ENCODE data around the gene TMEM63A. TPM values are rescaled to one million over a fixed set of nuclear protein-coding genes. Genes with fewer than 3 reads are reported as not detected.

Gene TMEM63A
- total and polyA plus RNA-seq, 2 donors (not counting 3 experiments of a cell fraction or from before 2014, with no cell fraction given) = 28.7 to 41.4 TPM

DNA sequence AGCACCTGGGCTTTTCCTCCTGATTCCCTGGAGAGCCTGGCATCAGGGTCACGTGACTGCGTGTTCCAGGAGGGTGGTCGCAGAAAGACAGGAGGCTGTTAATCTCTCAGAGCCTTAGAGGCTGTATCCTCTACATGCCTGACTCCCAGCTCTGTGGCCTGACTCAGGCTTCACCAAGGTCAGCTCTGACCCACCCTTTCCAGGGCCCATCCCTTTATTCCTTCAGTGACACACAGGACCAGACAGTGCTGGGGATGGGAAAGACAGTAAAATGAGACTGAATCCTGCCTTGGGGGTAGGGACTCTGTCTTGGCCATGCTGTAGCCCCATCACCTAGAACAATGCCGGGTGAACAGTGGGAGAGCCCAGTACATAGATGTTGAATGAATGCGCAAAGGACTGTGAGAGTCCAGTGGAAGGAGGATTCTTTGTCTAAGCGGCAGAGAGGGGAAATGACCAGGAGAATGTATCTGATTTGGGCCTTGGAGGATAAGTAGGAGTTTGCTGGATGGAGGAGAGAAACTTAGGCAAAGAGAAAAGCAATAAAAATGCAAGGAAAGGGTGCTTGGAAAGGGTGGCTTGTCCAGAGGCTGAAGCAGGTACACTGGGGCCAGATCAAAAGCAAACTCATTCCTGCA is 39.3 kb downstream of the TMEM63A start:
- ChIA-PET CTCF (interaction anchor here (1.3 kb wide), 1 partner anchor 368 kb away, joined by 5 read pairs; no protein-coding TSS in a partner anchor), POLR2A (no interaction called here)
- Histone ChIP-seq H3K79me2 (ENCODE audit: control insufficient read depth, insufficient read depth, low read length) (no peaks in the 10 kb centered on the region), H3K9me3 (replicated peaks; ENCODE audit: control insufficient read depth, insufficient read depth, low read length) (no peaks in the 10 kb centered on the region), H3K36me3 (ENCODE audit: control insufficient read depth in 2 of 2, extremely low read depth in 1 of 2, insufficient read depth in 2 of 2, low read length in 2 of 2) (peaks cover 0 to 9% of the 10 kb centered on the region in 2 experiments), H3K4me2 (ENCODE audit: insufficient read depth, low read length) (no peak overlapping the region), H3K27me3 (ENCODE audit: control insufficient read depth in 2 of 2, insufficient read depth in 2 of 2, low read length in 2 of 2) (no peaks in the 10 kb centered on the region), H3K9me1 (replicated peaks; ENCODE audit: control insufficient read depth, extremely low read depth, insufficient read depth, low read length) (no peaks in the 10 kb centered on the region), H3K27ac (ENCODE audit: insufficient read depth, low read depth, low read length) (no peak overlapping the region), H4K20me1 (replicated peaks; ENCODE audit: control insufficient read depth, extremely low read depth, insufficient read depth, low read length) (no peaks in the 10 kb centered on the region), H3K9ac (replicated peaks; ENCODE audit: extremely low read depth, insufficient read depth, low read length) (no peak overlapping the region), H3K4me3 (replicated peaks in 1 of 3; ENCODE audit: insufficient read depth in 1 of 3, low read depth in 1 of 3, low read length in 3 of 3) (no peak overlapping the region), H3K4me1 (ENCODE audit: control insufficient read depth, extremely low read depth, insufficient read depth, low read length) (no peaks in the 10 kb centered on the region), H2AFZ (ENCODE audit: low read depth, low read length) (no peak overlapping the region)
- TF ChIP-seq GATA2 (IDR thresholded peaks at IDR 0.05; ENCODE audit: insufficient read depth, insufficient read length, low read depth, low read length) = no peak
- intact Hi-C loops (cut with micrococcal nuclease) (no loop called here), dilution Hi-C loops (cut with MboI; ENCODE audit: extremely low pct_ligation_motif_present, low sequenced_read_pairs) (no loop called here)
- FAIRE-seq (no peak), DNase-seq (ENCODE audit: low read depth, low spot score) (no peak)
- BruUV-seq (replicated peaks) = no TSS peak

DNA sequence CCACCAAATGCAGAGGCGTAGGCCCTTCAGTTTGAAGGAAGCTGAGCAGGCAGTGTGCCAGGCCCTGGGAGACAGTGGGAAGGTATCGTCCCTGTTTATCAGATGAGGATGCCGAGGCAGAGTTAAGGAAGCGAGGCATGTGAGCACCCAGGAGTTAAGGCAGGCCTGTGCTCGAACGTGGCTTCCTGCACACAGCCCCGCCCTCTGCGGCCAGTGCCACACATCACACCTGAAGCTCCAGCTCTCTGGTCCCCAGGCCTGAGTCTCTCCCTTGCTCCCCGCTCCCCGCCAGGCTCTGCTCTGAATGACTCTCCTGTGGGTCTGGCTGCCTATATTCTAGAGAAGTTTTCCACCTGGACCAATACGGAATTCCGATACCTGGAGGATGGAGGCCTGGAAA is 40.1 kb downstream of the TMEM63A start:
- Histone ChIP-seq H3K9me3 (replicated peaks; ENCODE audit: control insufficient read depth, insufficient read depth, low read length) (no peaks in the 10 kb centered on the region), H3K4me2 (ENCODE audit: insufficient read depth, low read length) (no peak overlapping the region), H3K36me3 (ENCODE audit: control insufficient read depth in 2 of 2, extremely low read depth in 1 of 2, insufficient read depth in 2 of 2, low read length in 2 of 2) (peaks cover 0 to 9% of the 10 kb centered on the region in 2 experiments), H3K27me3 (ENCODE audit: control insufficient read depth in 2 of 2, insufficient read depth in 2 of 2, low read length in 2 of 2) (no peaks in the 10 kb centered on the region), H4K20me1 (replicated peaks; ENCODE audit: control insufficient read depth, extremely low read depth, insufficient read depth, low read length) (no peaks in the 10 kb centered on the region), H3K9me1 (replicated peaks; ENCODE audit: control insufficient read depth, extremely low read depth, insufficient read depth, low read length) (no peaks in the 10 kb centered on the region), H2AFZ (ENCODE audit: low read depth, low read length) (no peak overlapping the region), H3K4me1 (ENCODE audit: control insufficient read depth, extremely low read depth, insufficient read depth, low read length) (no peaks in the 10 kb centered on the region), H3K4me3 (replicated peaks in 1 of 3; ENCODE audit: insufficient read depth in 1 of 3, low read depth in 1 of 3, low read length in 3 of 3) (no peak overlapping the region), H3K27ac (ENCODE audit: insufficient read depth, low read depth, low read length) (no peak overlapping the region), H3K9ac (replicated peaks; ENCODE audit: extremely low read depth, insufficient read depth, low read length) (no peak overlapping the region), H3K79me2 (ENCODE audit: control insufficient read depth, insufficient read depth, low read length) (no peaks in the 10 kb centered on the region)
- TF ChIP-seq, protein P1, sequence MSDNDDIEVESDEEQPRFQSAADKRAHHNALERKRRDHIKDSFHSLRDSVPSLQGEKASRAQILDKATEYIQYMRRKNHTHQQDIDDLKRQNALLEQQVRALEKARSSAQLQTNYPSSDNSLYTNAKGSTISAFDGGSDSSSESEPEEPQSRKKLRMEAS (IDR thresholded peaks at IDR 0.05; ENCODE audit: insufficient read depth, insufficient read length) = no peak
- TF ChIP-seq, protein P2, sequence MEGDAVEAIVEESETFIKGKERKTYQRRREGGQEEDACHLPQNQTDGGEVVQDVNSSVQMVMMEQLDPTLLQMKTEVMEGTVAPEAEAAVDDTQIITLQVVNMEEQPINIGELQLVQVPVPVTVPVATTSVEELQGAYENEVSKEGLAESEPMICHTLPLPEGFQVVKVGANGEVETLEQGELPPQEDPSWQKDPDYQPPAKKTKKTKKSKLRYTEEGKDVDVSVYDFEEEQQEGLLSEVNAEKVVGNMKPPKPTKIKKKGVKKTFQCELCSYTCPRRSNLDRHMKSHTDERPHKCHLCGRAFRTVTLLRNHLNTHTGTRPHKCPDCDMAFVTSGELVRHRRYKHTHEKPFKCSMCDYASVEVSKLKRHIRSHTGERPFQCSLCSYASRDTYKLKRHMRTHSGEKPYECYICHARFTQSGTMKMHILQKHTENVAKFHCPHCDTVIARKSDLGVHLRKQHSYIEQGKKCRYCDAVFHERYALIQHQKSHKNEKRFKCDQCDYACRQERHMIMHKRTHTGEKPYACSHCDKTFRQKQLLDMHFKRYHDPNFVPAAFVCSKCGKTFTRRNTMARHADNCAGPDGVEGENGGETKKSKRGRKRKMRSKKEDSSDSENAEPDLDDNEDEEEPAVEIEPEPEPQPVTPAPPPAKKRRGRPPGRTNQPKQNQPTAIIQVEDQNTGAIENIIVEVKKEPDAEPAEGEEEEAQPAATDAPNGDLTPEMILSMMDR (IDR thresholded peaks at IDR 0.05; ENCODE audit: extremely low read depth in 1 of 2, insufficient read depth in 1 of 2, low read depth in 1 of 2, low read length in 2 of 2) = no peak
- no peak for TF ChIP-seq POLR2AphosphoS5 (IDR thresholded peaks at IDR 0.05; ENCODE audit: insufficient read depth, low read depth, low read length)
- no peak for TF ChIP-seq EZH2 (IDR thresholded peaks at IDR 0.05; ENCODE audit: borderline replicate concordance, low read depth, low read length, severe bottlenecking)
- TF ChIP-seq MYC (IDR thresholded peaks at IDR 0.05; ENCODE audit: low read depth, low read length) = no peak
- TF ChIP-seq FOS (IDR thresholded peaks at IDR 0.05; ENCODE audit: borderline replicate concordance, insufficient read depth, low read length) = no peak
- TF ChIP-seq GATA2 (IDR thresholded peaks at IDR 0.05; ENCODE audit: insufficient read depth, insufficient read length, low read depth, low read length) = no peak
- TF ChIP-seq POLR2A (IDR thresholded peaks at IDR 0.05; ENCODE audit: low read depth, low read length) = no peak
- no peak for TF ChIP-seq JUN (IDR thresholded peaks at IDR 0.05; ENCODE audit: borderline replicate concordance, insufficient read depth, insufficient read length, low read depth)
- intact Hi-C loops (cut with micrococcal nuclease) = no loop called here
- no peak for FAIRE-seq
- POLR2A ChIA-PET = no interaction called here
- no peak for DNase-seq (ENCODE audit: low read depth, low spot score)
- BruUV-seq (replicated peaks) = no TSS peak
- CTCF ChIA-PET = interaction anchor here (0.7 kb wide), 1 partner anchor 364 kb away, joined by 3 read pairs; no protein-coding TSS in a partner anchor
- dilution Hi-C loops (cut with MboI; ENCODE audit: extremely low pct_ligation_motif_present, low sequenced_read_pairs) = no loop called here

All from endothelial cell of umbilical vein (primary cell).